ENCODE results near the gene MMP2. TPM values are rescaled to one million over a fixed set of nuclear protein-coding genes. Genes with fewer than 3 reads are reported as not detected.

The MMP2 gene
- total RNA-seq, 1 experiment from 2014 or later = not detected

DNA sequence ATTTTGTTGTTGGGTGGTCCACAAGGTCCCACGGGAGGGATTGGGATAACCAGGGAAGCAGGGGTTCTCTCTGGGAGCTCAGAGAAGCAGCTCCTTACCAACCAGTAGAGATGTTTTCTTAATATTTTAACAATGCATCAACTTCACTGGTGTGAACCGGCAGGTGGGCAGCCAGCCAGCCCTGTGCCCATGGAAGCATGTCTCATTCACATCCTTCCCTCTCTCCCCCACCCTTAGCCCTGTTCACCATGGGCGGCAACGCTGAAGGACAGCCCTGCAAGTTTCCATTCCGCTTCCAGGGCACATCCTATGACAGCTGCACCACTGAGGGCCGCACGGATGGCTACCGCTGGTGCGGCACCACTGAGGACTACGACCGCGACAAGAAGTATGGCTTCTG is 9.3 kb downstream of the MMP2 start:
- no peaks in the 10 kb centered on the region for H3K4me1 ChIP-seq (ENCODE audit: insufficient read depth, low read length)
- no TSS peak for BruUV-seq (replicated peaks)
- no peaks in the 10 kb centered on the region for H3K27me3 ChIP-seq (ENCODE audit: low read length)
- TF ChIP-seq EZH2 (IDR thresholded peaks at IDR 0.05; ENCODE audit: low read length, unreplicated experiment) = no peak
- TF ChIP-seq, protein P1, sequence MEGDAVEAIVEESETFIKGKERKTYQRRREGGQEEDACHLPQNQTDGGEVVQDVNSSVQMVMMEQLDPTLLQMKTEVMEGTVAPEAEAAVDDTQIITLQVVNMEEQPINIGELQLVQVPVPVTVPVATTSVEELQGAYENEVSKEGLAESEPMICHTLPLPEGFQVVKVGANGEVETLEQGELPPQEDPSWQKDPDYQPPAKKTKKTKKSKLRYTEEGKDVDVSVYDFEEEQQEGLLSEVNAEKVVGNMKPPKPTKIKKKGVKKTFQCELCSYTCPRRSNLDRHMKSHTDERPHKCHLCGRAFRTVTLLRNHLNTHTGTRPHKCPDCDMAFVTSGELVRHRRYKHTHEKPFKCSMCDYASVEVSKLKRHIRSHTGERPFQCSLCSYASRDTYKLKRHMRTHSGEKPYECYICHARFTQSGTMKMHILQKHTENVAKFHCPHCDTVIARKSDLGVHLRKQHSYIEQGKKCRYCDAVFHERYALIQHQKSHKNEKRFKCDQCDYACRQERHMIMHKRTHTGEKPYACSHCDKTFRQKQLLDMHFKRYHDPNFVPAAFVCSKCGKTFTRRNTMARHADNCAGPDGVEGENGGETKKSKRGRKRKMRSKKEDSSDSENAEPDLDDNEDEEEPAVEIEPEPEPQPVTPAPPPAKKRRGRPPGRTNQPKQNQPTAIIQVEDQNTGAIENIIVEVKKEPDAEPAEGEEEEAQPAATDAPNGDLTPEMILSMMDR (conservative IDR thresholded peaks at IDR 0.05; ENCODE audit: low read depth, low read length) = no peak
- no peak for TF ChIP-seq EZH2phosphoT487 (IDR thresholded peaks at IDR 0.05; ENCODE audit: borderline replicate concordance, low read length)
- no peaks in the 10 kb centered on the region for H3K9me2 ChIP-seq (replicated peaks; ENCODE audit: low read length)
- H3K4me3 ChIP-seq (ENCODE audit: low read length) = no peak overlapping the region
- DNase-seq (no peak), ATAC-seq (no peak)
- ChIA-PET CTCF (no interaction called here), POLR2A (ENCODE audit: unreplicated experiment) (no interaction called here)
- H3K36me3 ChIP-seq (ENCODE audit: low read depth, low read length) = no peaks in the 10 kb centered on the region
- H4K20me1 ChIP-seq (ENCODE audit: low read length) = no peaks in the 10 kb centered on the region
- H3K27ac ChIP-seq (ENCODE audit: low read length) = no peak overlapping the region
- intact Hi-C loops (cut with micrococcal nuclease) = no loop called here
- H3K79me2 ChIP-seq (ENCODE audit: low read length) = no peaks in the 10 kb centered on the region
- no peak overlapping the region for H3K9ac ChIP-seq (ENCODE audit: low read length)
- no peak overlapping the region for H3K4me2 ChIP-seq (ENCODE audit: low read length)
- H2AFZ ChIP-seq (ENCODE audit: low read length) = no peak overlapping the region
- no peaks in the 10 kb centered on the region for H3K9me3 ChIP-seq (ENCODE audit: low read length)
- H3F3A ChIP-seq (ENCODE audit: low read length, unreplicated experiment) = no peaks in the 10 kb centered on the region

DNA sequence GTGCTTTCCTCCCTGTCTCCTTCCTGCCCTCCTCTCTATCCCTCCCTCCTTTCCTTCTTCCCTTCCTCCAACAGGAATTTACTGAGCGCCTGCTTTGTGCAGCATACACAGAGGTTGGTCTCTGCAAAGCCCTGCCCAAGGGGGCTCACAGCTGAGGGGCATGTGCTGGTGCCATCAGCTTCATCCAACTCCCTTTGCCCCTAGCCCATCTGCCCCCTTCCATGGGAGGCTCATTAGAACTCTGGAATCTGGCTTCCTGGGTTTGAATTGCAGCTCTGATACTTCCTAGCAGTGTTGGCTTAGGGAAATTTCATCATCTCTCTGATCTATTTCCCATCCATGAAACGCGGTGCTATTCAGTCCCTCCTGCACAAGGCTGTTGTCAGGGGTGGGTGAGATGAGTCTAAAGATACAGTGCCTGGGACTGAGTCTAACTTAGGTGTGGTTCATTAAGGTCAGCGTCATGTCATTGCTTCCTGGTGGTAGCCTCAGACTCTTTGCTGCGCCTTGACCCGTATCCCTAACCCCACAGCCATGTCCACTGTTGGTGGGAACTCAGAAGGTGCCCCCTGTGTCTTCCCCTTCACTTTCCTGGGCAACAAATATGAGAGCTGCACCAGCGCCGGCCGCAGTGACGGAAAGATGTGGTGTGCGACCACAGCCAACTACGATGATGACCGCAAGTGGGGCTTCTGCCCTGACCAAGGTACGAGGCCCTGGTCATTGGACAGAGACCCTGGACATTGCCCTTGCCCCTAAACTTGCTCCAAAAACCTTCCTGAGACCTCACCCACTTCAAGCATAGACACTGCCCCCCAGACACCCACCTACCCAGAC is 10.3 kb downstream of the MMP2 start:
- ATAC-seq = no peak
- Histone ChIP-seq H3K27me3 (ENCODE audit: low read length) (no peaks in the 10 kb centered on the region), H3K9me3 (ENCODE audit: low read length) (no peaks in the 10 kb centered on the region), H3K4me1 (ENCODE audit: insufficient read depth, low read length) (no peaks in the 10 kb centered on the region), H4K20me1 (ENCODE audit: low read length) (no peaks in the 10 kb centered on the region), H3K4me3 (ENCODE audit: low read length) (no peak overlapping the region), H3K9me2 (replicated peaks; ENCODE audit: low read length) (no peaks in the 10 kb centered on the region), H3F3A (ENCODE audit: low read length, unreplicated experiment) (no peaks in the 10 kb centered on the region), H3K36me3 (ENCODE audit: low read depth, low read length) (no peaks in the 10 kb centered on the region), H3K27ac (ENCODE audit: low read length) (no peak overlapping the region), H3K9ac (ENCODE audit: low read length) (no peak overlapping the region), H2AFZ (ENCODE audit: low read length) (no peak overlapping the region), H3K4me2 (ENCODE audit: low read length) (no peak overlapping the region), H3K79me2 (ENCODE audit: low read length) (no peaks in the 10 kb centered on the region)
- BruUV-seq (replicated peaks) = no TSS peak
- intact Hi-C loops (cut with micrococcal nuclease) = no loop called here
- POLR2A ChIA-PET (ENCODE audit: unreplicated experiment) = no interaction called here
- DNase-seq = no peak
- TF ChIP-seq, protein P1 (conservative IDR thresholded peaks at IDR 0.05; ENCODE audit: low read depth, low read length) = no peak
- TF ChIP-seq EZH2 (IDR thresholded peaks at IDR 0.05; ENCODE audit: low read length, unreplicated experiment) = no peak
- no peak for TF ChIP-seq EZH2phosphoT487 (IDR thresholded peaks at IDR 0.05; ENCODE audit: borderline replicate concordance, low read length)
- CTCF ChIA-PET = no interaction called here

DNA sequence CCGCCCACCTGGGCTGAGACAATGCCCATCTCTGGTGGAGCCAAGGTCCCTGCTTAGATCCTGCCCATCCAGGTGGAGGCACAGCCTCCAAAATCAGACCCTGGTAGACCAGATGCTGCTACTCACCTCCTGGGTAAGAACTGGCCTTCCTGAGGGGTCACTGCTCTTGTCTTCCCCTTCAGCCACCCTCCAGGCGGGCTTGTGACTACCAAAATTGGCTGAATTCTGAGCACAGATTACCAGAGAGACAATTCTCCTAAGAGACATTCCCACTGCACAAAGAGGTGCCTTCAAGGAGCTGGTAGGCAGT is 10.9 kb downstream of the MMP2 start:
- ATAC-seq (no peak), DNase-seq (no peak)
- H4K20me1 ChIP-seq (ENCODE audit: low read length) = no peaks in the 10 kb centered on the region
- H3K9me3 ChIP-seq (ENCODE audit: low read length) = no peaks in the 10 kb centered on the region
- H3F3A ChIP-seq (ENCODE audit: low read length, unreplicated experiment) = no peaks in the 10 kb centered on the region
- no peak overlapping the region for H2AFZ ChIP-seq (ENCODE audit: low read length)
- no peaks in the 10 kb centered on the region for H3K79me2 ChIP-seq (ENCODE audit: low read length)
- intact Hi-C loops (cut with micrococcal nuclease) = no loop called here
- H3K4me1 ChIP-seq (ENCODE audit: insufficient read depth, low read length) = no peaks in the 10 kb centered on the region
- no peaks in the 10 kb centered on the region for H3K36me3 ChIP-seq (ENCODE audit: low read depth, low read length)
- POLR2A ChIA-PET (ENCODE audit: unreplicated experiment) = no interaction called here
- no peak overlapping the region for H3K4me3 ChIP-seq (ENCODE audit: low read length)
- TF ChIP-seq EZH2phosphoT487 (IDR thresholded peaks at IDR 0.05; ENCODE audit: borderline replicate concordance, low read length) (no peak), EZH2 (IDR thresholded peaks at IDR 0.05; ENCODE audit: low read length, unreplicated experiment) (no peak)
- TF ChIP-seq, protein P1 (conservative IDR thresholded peaks at IDR 0.05; ENCODE audit: low read depth, low read length) = no peak
- H3K4me2 ChIP-seq (ENCODE audit: low read length) = no peak overlapping the region
- BruUV-seq (replicated peaks) = no TSS peak
- H3K27me3 ChIP-seq (ENCODE audit: low read length) = no peaks in the 10 kb centered on the region
- CTCF ChIA-PET = no interaction called here
- no peak overlapping the region for H3K9ac ChIP-seq (ENCODE audit: low read length)
- H3K9me2 ChIP-seq (replicated peaks; ENCODE audit: low read length) = no peaks in the 10 kb centered on the region
- no peak overlapping the region for H3K27ac ChIP-seq (ENCODE audit: low read length)
